Measurements from ENCODE around the gene GRHL3. TPM values are rescaled to one million over a fixed set of nuclear protein-coding genes. Genes with fewer than 3 reads are reported as not detected.

GRHL3 gene
- total and polyA plus RNA-seq, 12 donors: 0.03 TPM; not detected in 11

GRCh38 chr1:24383381-24383940 is 64.3 kb downstream of the GRHL3 start:
- H3K27me3 ChIP-seq: no peaks in the 10 kb centered on the region
- H3K4me3 ChIP-seq: no peak overlapping the region
- intact Hi-C loops (cut with DNase I): no loop called here
- no peak for ATAC-seq
- TF ChIP-seq, protein P1, sequence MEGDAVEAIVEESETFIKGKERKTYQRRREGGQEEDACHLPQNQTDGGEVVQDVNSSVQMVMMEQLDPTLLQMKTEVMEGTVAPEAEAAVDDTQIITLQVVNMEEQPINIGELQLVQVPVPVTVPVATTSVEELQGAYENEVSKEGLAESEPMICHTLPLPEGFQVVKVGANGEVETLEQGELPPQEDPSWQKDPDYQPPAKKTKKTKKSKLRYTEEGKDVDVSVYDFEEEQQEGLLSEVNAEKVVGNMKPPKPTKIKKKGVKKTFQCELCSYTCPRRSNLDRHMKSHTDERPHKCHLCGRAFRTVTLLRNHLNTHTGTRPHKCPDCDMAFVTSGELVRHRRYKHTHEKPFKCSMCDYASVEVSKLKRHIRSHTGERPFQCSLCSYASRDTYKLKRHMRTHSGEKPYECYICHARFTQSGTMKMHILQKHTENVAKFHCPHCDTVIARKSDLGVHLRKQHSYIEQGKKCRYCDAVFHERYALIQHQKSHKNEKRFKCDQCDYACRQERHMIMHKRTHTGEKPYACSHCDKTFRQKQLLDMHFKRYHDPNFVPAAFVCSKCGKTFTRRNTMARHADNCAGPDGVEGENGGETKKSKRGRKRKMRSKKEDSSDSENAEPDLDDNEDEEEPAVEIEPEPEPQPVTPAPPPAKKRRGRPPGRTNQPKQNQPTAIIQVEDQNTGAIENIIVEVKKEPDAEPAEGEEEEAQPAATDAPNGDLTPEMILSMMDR (IDR thresholded peaks at IDR 0.05): no peak
- H3K9me3 ChIP-seq: no peaks in the 10 kb centered on the region
- peaks cover 0 to 43% (median 0%) of the 10 kb centered on the region in 9 donors for H3K36me3 ChIP-seq
- no peak for DNase-seq
- 78% methylated on average over 2 of the region's 2 CpGs for WGBS, 2 donors
- H3K27ac ChIP-seq: peak overlapping the region in 1 of 10 donors; percentile 51
- peaks cover 0 to 21% (median 0%) of the 10 kb centered on the region in 9 donors for H3K4me1 ChIP-seq

- DNase-seq: no peak
- WGBS, 2 donors: 75 to 79% methylated on average over 13 of the region's 13 CpGs
- H3K27me3 ChIP-seq: no peaks in the 10 kb centered on the region
- H3K4me1 ChIP-seq: peaks cover 0 to 21% (median 0%) of the 10 kb centered on the region in 9 donors
- peak overlapping the region in 1 of 10 donors; percentile 51 for H3K27ac ChIP-seq
- peaks cover 0 to 33% (median 0%) of the 10 kb centered on the region in 9 donors for H3K36me3 ChIP-seq
- TF ChIP-seq, protein P1 (IDR thresholded peaks at IDR 0.05): no peak
- intact Hi-C loops (cut with DNase I): no loop called here
- ATAC-seq: peak in 5 of 8 donors; percentile 46 to 72 (median 58)
- H3K9me3 ChIP-seq: no peaks in the 10 kb centered on the region
- H3K4me3 ChIP-seq: peak overlapping the region in 1 of 10 donors; percentile 2
These were observed 65.3 kb downstream of the GRHL3 start for GRCh38 chr1:24384251-24385090.

DNA sequence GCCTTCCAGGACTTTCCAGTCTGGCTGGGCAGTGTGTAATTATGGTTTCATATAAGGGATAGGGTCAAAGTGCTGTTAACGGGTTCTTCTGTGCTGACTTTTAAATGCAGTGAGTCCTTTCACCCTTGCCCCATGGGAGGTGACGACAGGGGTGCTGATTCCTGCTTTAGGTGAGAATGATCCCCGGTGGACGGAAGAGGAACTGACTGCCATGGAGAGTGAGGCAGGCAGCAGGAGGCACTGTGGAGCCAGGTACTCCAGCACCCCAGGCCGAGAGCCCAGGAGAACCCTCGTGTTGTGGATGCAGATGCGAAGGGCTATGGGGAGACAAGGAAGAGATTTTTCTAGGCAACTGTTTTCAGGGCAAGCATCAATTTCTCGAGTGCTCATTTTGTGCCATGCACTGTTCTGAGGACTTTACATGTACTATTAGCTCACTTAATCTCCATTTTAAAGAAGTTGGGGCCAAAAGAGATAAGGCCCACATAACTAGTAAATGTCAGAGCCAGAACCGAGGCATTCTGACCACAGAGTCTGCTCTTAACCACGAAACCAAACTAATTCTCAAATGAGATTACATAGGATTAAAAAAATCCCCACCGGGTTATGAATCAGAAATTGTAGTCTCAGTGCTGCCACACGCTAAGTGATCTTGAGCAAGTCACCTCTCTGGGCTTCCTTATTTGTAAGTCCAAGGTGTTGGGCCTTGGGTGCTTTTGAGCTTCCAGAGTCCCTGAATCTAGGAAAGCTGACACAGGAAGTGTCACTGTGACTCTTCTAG is 66.2 kb downstream of the GRHL3 start:
- DNase-seq (no peak), ATAC-seq (no peak)
- H3K27me3 ChIP-seq: no peaks in the 10 kb centered on the region
- TF ChIP-seq, protein P1 (IDR thresholded peaks at IDR 0.05): peak in 3 of 9 donors; percentile 9 to 28 (median 27)
- H3K4me3 ChIP-seq: no peak overlapping the region
- no peaks in the 10 kb centered on the region for H3K9me3 ChIP-seq
- peaks cover 0 to 21% (median 0%) of the 10 kb centered on the region in 9 donors for H3K4me1 ChIP-seq
- H3K27ac ChIP-seq: peak overlapping the region in 1 of 10 donors; percentile 51
- H3K36me3 ChIP-seq: peaks cover 0 to 25% (median 0%) of the 10 kb centered on the region in 9 donors
- intact Hi-C loops (cut with DNase I): no loop called here
- WGBS, 2 donors: 89 to 90% methylated on average over 12 of the region's 12 CpGs

DNA sequence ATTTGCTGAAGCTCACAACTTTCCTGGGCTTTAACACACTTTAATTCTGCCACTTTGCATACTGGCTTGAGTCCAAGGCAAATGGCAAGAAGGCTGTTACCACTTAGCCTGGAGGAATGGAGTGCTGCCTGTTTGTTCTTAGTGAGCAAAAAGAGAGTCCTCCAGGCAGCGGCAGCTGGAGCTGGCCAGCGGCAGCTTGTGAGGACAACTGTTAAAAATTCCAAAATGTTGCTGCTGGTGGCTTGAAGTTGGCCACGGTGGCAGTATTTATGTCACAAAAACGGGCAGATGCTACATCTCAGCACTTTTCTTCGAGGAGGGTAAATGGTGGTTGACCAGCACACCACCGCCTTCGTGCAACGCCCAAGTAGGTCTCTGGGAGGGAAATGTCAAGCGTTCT is 67.1 kb downstream of the GRHL3 start:
- H3K36me3 ChIP-seq: peaks cover 0 to 22% (median 0%) of the 10 kb centered on the region in 9 donors
- intact Hi-C loops (cut with DNase I): no loop called here
- 84 to 88% methylated on average over 9 of the region's 9 CpGs for WGBS, 2 donors

More for the DNA sequence above, 67.1 kb downstream of the GRHL3 start:
- no peaks in the 10 kb centered on the region for H3K27me3 ChIP-seq
- H3K9me3 ChIP-seq: no peaks in the 10 kb centered on the region
- ATAC-seq (no peak), DNase-seq (no peak)
- H3K27ac ChIP-seq: no peak overlapping the region
- no peak overlapping the region for H3K4me3 ChIP-seq
- TF ChIP-seq, protein P1 (IDR thresholded peaks at IDR 0.05): no peak
- peaks cover 0 to 27% (median 3%) of the 10 kb centered on the region in 9 donors for H3K4me1 ChIP-seq

Data from heart right ventricle (tissue), 16 donors.